Keratinocyte (primary cell): Measurements from ENCODE around the gene IRF9. TPM values are rescaled to one million over a fixed set of nuclear protein-coding genes. Genes with fewer than 3 reads are reported as not detected.

Experiments
- DNase-seq: peaks from one replicate; pipeline ENCODE4 v3.0.0-alpha.2; 2011; ENCODE audit warnings: low read depth, missing footprints, low spot score
- FAIRE-seq: peaks from 2 replicates; lab custom pipeline; 2011; peaks lifted over from hg19 to GRCh38; lab: Jason Lieb, UNC
- H2AFZ ChIP-seq: 2 replicates; pipeline ENCODE4 v1.6.0; 2012; ENCODE audit warnings: low read length, control low read depth, inconsistent platforms; ENCODE audit not compliant: control insufficient read depth
- H3K27ac ChIP-seq: 2 replicates; pipeline ENCODE4 v1.5.1; 2011; ENCODE audit warnings: low read length; ENCODE audit not compliant: control insufficient read depth, insufficient read depth
- H3K27me3 ChIP-seq: 3 replicates; pipeline ENCODE4 v1.6.0; 2011; ENCODE audit warnings: low read length; ENCODE audit not compliant: control insufficient read depth, insufficient read depth; ENCODE audit errors: extremely low read depth
- H3K36me3 ChIP-seq, 2 experiments: 2 replicates in 1 of 2; 3 replicates in 1 of 2; pipeline ENCODE4 v1.5.1; 2011; ENCODE audit warnings: low read length in 2 of 2, mild to moderate bottlenecking in 1 of 2; ENCODE audit not compliant: control insufficient read depth in 2 of 2, insufficient read depth in 2 of 2; ENCODE audit errors: extremely low read depth in 1 of 2
- H3K4me1 ChIP-seq: 3 replicates; pipeline ENCODE4 v1.5.1; 2011; ENCODE audit warnings: low read length; ENCODE audit not compliant: control insufficient read depth, insufficient read depth; ENCODE audit errors: extremely low read depth
- H3K4me2 ChIP-seq: 3 replicates; pipeline ENCODE4 v1.6.0; 2011; ENCODE audit warnings: low read depth, low read length; ENCODE audit not compliant: control insufficient read depth, insufficient read depth; ENCODE audit errors: extremely low read depth
- H3K4me3 ChIP-seq, 3 experiments: fragments of 200-600 bp in 1 of 3; sonication (generic) in 1 of 3; 2 replicates in 2 of 3; 3 replicates in 1 of 3; pipeline ENCODE4 v1.5.1; 2011 to 2016; ENCODE audit warnings: low read length in 3 of 3, mild to moderate bottlenecking in 3 of 3, control low read depth in 2 of 3, inconsistent platforms in 1 of 3, low read depth in 1 of 3, mixed read lengths in 1 of 3, mixed run types in 1 of 3, moderate library complexity in 1 of 3; ENCODE audit not compliant: control insufficient read depth in 2 of 3, insufficient read depth in 2 of 3; ENCODE audit errors: extremely low read depth in 1 of 3
- H3K79me2 ChIP-seq: 2 replicates; pipeline ENCODE4 v1.6.0; 2012; ENCODE audit warnings: low read length; ENCODE audit not compliant: control insufficient read depth, insufficient read depth
- H3K9ac ChIP-seq: 3 replicates; pipeline ENCODE4 v1.6.0; 2011; ENCODE audit warnings: low read length; ENCODE audit not compliant: control insufficient read depth, insufficient read depth; ENCODE audit errors: extremely low read depth
- H3K9me1 ChIP-seq: 3 replicates; pipeline ENCODE4 v1.6.0; 2011; ENCODE audit warnings: low read length; ENCODE audit not compliant: control insufficient read depth, insufficient read depth; ENCODE audit errors: extremely low read depth
- H3K9me3 ChIP-seq: 2 replicates; pipeline ENCODE4 v1.5.1; 2012; ENCODE audit warnings: low read depth, low read length; ENCODE audit not compliant: control insufficient read depth
- H4K20me1 ChIP-seq: 3 replicates; pipeline ENCODE4 v1.6.0; 2011; ENCODE audit warnings: low read length; ENCODE audit not compliant: control insufficient read depth, insufficient read depth; ENCODE audit errors: extremely low read depth
- EZH2 ChIP-seq: IDR thresholded peaks from one replicate; pipeline ENCODE4 v1.6.1; 2012; ENCODE audit warnings: inconsistent platforms, mild to moderate bottlenecking, low read length, moderate library complexity
- dilution Hi-C: fragments of 300-500 bp; cut with MboI; formaldehyde crosslinking; loops from one replicate; pipeline ENCODE4 v1.7.0; 2020; ENCODE audit warnings: low sequenced_read_pairs; ENCODE audit not compliant: extremely low pct_ligation_motif_present
- polyA plus RNA-seq, 5 experiments: library from polyadenylated mRNA; depleted of rRNA in 3 of 5; stranded (reverse) in 3 of 5; stranded (forward) in 1 of 5; unstranded in 1 of 5; fragments of >200 nt; gene quantifications; 1 replicate in 1 of 5; 2 replicates in 3 of 5; 3 replicates in 1 of 5; pipeline versions ENCODE4 v1.2.1 to v1.2.3, GENCODE V29; 2011 to 2012; ENCODE audit warnings: missing spikeins in 2 of 5, low read depth in 1 of 5, low replicate concordance in 1 of 5
- TF ChIP-seq, protein P1 (sequence below), 3 experiments: IDR thresholded peaks in 1 of 3; conservative IDR thresholded peaks in 1 of 3; optimal IDR thresholded peaks in 1 of 3; 2 replicates in 2 of 3; 3 replicates in 1 of 3; pipeline versions ENCODE3 to v1.5.1; 2011; ENCODE audit warnings: low read length in 3 of 3, mild to moderate bottlenecking in 3 of 3, moderate library complexity in 2 of 3, control low read depth in 1 of 3, inconsistent platforms in 1 of 3; ENCODE audit not compliant: insufficient read depth in 2 of 3; ENCODE audit errors: extremely low read depth in 1 of 3

IRF9 gene
- polyA plus RNA-seq, 1 donor (not counting 4 experiments of a cell fraction or from before 2014, with no cell fraction given): 117 TPM

DNA sequence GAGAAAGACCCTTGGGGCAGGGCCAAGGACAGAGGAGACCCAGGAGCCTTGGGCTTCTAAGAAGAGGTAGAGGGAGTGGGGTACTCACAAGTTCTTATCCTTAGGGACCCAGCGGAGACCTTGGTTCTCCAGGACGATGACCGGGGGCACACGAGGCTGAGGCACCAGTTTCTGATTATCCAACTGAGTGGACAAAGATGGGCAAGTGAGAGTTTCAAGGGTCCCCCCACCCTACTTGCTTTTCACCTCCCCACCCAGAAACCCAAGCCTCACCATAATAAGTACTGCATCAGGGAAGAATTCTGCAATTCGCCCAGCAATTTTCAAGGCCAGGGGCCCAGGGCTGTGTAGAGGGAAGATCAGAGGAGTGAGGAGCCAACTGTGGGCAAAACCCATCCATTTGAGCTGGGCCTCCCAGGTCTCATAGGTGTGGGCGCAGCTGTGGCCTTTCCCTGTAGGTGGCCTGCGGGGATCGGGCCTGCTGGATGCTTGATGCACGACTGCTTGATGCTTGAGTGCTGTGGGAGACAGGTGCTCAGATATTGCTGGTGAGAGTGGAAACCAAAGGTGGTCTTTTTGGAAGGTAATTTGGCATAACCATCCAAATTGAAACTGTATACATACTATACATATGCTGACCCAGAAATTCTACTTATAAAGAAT lies 21.7 kb upstream of the IRF9 start:
- Histone ChIP-seq H3K27ac (no peak overlapping the region), H3K4me2 (peak overlapping the region; percentile 25), H4K20me1 (no peaks in the 10 kb centered on the region), H3K9me1 (peaks cover 4% of the 10 kb centered on the region), H3K27me3 (no peaks in the 10 kb centered on the region), H3K9me3 (no peaks in the 10 kb centered on the region), H3K4me1 (peaks cover 28% of the 10 kb centered on the region), H3K4me3 (peak overlapping the region in 1 of 3 experiments; percentile 5), H3K36me3 (peaks cover 17 to 28% of the 10 kb centered on the region in 2 experiments), H2AFZ (no peak overlapping the region), H3K9ac (no peak overlapping the region), H3K79me2 (peaks cover 39% of the 10 kb centered on the region)
- FAIRE-seq: no peak
- TF ChIP-seq, protein P1, sequence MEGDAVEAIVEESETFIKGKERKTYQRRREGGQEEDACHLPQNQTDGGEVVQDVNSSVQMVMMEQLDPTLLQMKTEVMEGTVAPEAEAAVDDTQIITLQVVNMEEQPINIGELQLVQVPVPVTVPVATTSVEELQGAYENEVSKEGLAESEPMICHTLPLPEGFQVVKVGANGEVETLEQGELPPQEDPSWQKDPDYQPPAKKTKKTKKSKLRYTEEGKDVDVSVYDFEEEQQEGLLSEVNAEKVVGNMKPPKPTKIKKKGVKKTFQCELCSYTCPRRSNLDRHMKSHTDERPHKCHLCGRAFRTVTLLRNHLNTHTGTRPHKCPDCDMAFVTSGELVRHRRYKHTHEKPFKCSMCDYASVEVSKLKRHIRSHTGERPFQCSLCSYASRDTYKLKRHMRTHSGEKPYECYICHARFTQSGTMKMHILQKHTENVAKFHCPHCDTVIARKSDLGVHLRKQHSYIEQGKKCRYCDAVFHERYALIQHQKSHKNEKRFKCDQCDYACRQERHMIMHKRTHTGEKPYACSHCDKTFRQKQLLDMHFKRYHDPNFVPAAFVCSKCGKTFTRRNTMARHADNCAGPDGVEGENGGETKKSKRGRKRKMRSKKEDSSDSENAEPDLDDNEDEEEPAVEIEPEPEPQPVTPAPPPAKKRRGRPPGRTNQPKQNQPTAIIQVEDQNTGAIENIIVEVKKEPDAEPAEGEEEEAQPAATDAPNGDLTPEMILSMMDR (optimal IDR thresholded peaks at IDR 0.05 in 1 of 3, IDR thresholded peaks at IDR 0.05 in 1 of 3, conservative IDR thresholded peaks at IDR 0.05 in 1 of 3; ENCODE audit: extremely low read depth in 1 of 3, insufficient read depth in 2 of 3, low read length in 3 of 3): peak in 1 of 3 experiments; percentile 5
- no peak for TF ChIP-seq EZH2
- dilution Hi-C loops: no loop called here
- no peak for DNase-seq

- Histone ChIP-seq H3K9ac (peak within 1 kb of the TSS; percentile 83), H3K27me3 (no peaks in the 10 kb centered on the region), H3K27ac (peak within 1 kb of the TSS; percentile 66), H3K9me1 (peaks cover 4% of the 10 kb centered on the region), H3K4me3 (peak within 1 kb of the TSS; percentile 78 to 92 (median 83)), H4K20me1 (no peaks in the 10 kb centered on the region), H2AFZ (peak within 1 kb of the TSS; percentile 88), H3K79me2 (peaks cover 53% of the 10 kb centered on the region), H3K4me2 (peak within 1 kb of the TSS; percentile 93), H3K9me3 (no peaks in the 10 kb centered on the region), H3K36me3 (peaks cover 17 to 30% of the 10 kb centered on the region in 2 experiments), H3K4me1 (peaks cover 29% of the 10 kb centered on the region)
- DNase-seq (peak; percentile 97), FAIRE-seq (no peak)
- dilution Hi-C loops: no loop called here
- TF ChIP-seq EZH2: no peak
- TF ChIP-seq, protein P1 (optimal IDR thresholded peaks at IDR 0.05 in 1 of 3, IDR thresholded peaks at IDR 0.05 in 1 of 3, conservative IDR thresholded peaks at IDR 0.05 in 1 of 3; ENCODE audit: extremely low read depth in 1 of 3, insufficient read depth in 2 of 3, low read length in 3 of 3): peak; percentile 4 to 62 (median 25)
Observed at GRCh38 chr14:24141097-24141880, 19.8 kb upstream of the IRF9 start, which contains the start of gene EMC9. Gene EMC9 (minus strand): TSS chr14:24141591. CDS start chr14:24141304, 287 bp downstream.
